GM11168 (cell line): Measurements from ENCODE around the gene CPEB2.

Source experiments
- in situ Hi-C: fragments of 300-500 bp; cut with MboI; formaldehyde crosslinking; loops from one replicate; pipeline ENCODE4 v1.12.0; 2022; ENCODE audit warnings: low sequenced_read_pairs; ENCODE audit not compliant: unreplicated experiment

CPEB2 gene

GRCh38 chr4:15001869-15002658 is at the start of gene CPEB2:
Gene CPEB2, plus strand, starts transcription at chr4:15002481. Its CDS starts 193 bp downstream, at chr4:15002674.
- in situ Hi-C loops = no loop called here

- in situ Hi-C loops = no loop called here
These were observed 43.8 kb upstream of the CPEB2 start for GRCh38 chr4:14958436-14958835.

- in situ Hi-C loops = no loop called here
These were observed 41.0 kb upstream of the CPEB2 start for GRCh38 chr4:14961292-14961691.

GRCh38 chr4:14965071-14965470 is 37.2 kb upstream of the CPEB2 start:
- in situ Hi-C loops = no loop called here

- in situ Hi-C loops = no loop called here
These were observed 34.3 kb upstream of the CPEB2 start for GRCh38 chr4:14967982-14968381.

GRCh38 chr4:14977830-14978229 is 24.5 kb upstream of the CPEB2 start:
- in situ Hi-C loops = no loop called here

GRCh38 chr4:14984448-14984847 is 17.8 kb upstream of the CPEB2 start:
- in situ Hi-C loops = no loop called here

GRCh38 chr4:14985161-14985560 is 17.1 kb upstream of the CPEB2 start:
- in situ Hi-C loops = no loop called here

GRCh38 chr4:14985843-14986242 is 16.4 kb upstream of the CPEB2 start:
- in situ Hi-C loops = no loop called here

GRCh38 chr4:14987054-14987453 is 15.2 kb upstream of the CPEB2 start:
- in situ Hi-C loops = no loop called here

GRCh38 chr4:14990484-14990883 is 11.8 kb upstream of the CPEB2 start:
- in situ Hi-C loops = no loop called here

- in situ Hi-C loops = no loop called here
These were observed 8.0 kb upstream of the CPEB2 start for GRCh38 chr4:14994242-14994641.

- in situ Hi-C loops = no loop called here
These were observed 923 bp upstream of the CPEB2 start for GRCh38 chr4:15001248-15001868.

- in situ Hi-C loops = no loop called here
These were observed 549 bp downstream of the CPEB2 start for GRCh38 chr4:15002659-15003400.

GRCh38 chr4:15003401-15003890 is 1.2 kb downstream of the CPEB2 start:
- in situ Hi-C loops = no loop called here

- in situ Hi-C loops = no loop called here
These were observed 1.8 kb downstream of the CPEB2 start for GRCh38 chr4:15003891-15004738.

GRCh38 chr4:15004739-15005301 is 2.5 kb downstream of the CPEB2 start:
- in situ Hi-C loops = no loop called here

GRCh38 chr4:15005474-15006115 is 3.3 kb downstream of the CPEB2 start:
- in situ Hi-C loops = no loop called here

GRCh38 chr4:15006416-15007024 is 4.2 kb downstream of the CPEB2 start:
- in situ Hi-C loops = no loop called here
